ENCODE measurements around the gene ASAP2. TPM values are rescaled to one million over a fixed set of nuclear protein-coding genes. Genes with fewer than 3 reads are reported as not detected.
"Not testable (repeated sequence)": the region's sequence is repeated elsewhere in the genome, so short reads cannot be mapped to it uniquely, and the experiment has no call there.

Gene ASAP2
- total RNA-seq, 1 experiment from 2014 or later = 18.4 TPM

DNA sequence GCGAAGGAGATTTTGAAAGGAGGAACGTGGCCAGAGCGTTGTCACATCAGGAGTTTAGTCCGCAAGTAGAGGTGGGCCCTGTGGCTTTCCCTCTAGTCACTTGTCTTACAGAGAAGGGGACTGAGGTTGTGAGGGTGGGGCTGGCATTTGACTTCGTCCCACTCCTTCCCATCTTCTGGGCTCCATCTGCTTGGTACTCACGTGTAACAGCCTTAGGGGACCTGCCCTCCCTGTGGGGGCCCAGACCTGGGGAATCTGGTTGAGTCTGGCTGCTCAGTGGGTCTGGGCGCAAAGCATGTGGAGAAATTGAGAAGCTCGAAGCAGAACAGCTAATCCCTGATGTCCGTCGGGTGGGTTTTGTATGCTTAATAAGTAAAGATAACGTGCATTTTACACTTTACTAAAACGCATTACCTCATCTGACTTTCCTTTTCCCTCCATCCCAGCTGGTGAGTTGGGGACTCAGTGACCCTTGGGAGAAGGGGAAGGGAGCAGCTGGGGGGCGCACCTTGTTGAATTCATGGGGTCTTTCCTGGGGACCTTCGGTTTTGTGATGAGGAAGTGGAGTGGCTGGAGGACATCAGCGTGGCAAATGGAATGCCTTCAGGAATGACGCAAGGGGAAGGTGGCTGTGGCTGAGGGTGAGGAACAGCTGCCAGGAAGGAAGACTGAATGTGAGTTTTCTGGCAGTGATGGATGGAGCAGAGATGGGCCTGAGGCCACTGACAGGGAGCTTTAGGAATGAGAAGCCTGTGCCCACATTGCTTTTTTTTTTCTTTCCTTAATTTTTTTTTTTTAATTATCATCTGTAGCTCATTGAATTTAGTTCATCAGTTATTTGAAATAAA lies 44.8 kb downstream of the ASAP2 start:
- Histone ChIP-seq H3K9me3 (no peaks in the 10 kb centered on the region), H3K36me3 (peaks cover 16% of the 10 kb centered on the region), H3K27me3 (no peaks in the 10 kb centered on the region), H3K4me3 (no peak overlapping the region)
- DNase-seq = peak; percentile 91

GRCh38 chr2:9252002-9252357 lies 45.4 kb downstream of the ASAP2 start:
- H3K27me3 ChIP-seq = no peaks in the 10 kb centered on the region
- H3K9me3 ChIP-seq = no peaks in the 10 kb centered on the region
- H3K4me3 ChIP-seq = no peak overlapping the region
- peak; percentile 84 for DNase-seq
- peaks cover 13% of the 10 kb centered on the region for H3K36me3 ChIP-seq

DNA sequence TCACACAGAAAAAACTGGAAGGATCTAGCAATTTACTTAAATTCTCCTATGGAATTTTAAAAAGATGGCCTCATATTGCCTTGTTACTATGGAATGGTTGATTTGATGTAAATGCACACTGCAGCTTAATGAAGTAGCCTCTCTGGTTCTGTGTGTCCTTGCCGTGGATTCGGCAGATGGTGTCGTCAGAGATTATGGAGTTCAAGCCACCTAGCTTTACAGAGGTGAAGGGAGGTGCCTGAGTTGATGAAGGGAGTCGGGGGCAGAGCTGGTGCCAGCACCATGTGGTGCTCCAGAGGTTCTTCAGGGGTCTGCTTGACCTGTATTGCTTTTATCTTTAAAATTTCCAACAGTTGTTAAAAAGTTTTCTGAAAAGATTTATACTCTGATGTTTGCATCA lies 48.8 kb downstream of the ASAP2 start:
- no peaks in the 10 kb centered on the region for H3K9me3 ChIP-seq
- no peaks in the 10 kb centered on the region for H3K27me3 ChIP-seq
- no peak overlapping the region for H3K4me3 ChIP-seq
- peaks cover 10% of the 10 kb centered on the region for H3K36me3 ChIP-seq
- DNase-seq = no peak

GRCh38 chr2:9256147-9256546 lies 49.5 kb downstream of the ASAP2 start:
- H3K27me3 ChIP-seq = no peaks in the 10 kb centered on the region
- no peak for DNase-seq
- H3K36me3 ChIP-seq = peaks cover 6% of the 10 kb centered on the region
- H3K4me3 ChIP-seq = no peak overlapping the region
- no peaks in the 10 kb centered on the region for H3K9me3 ChIP-seq

DNA sequence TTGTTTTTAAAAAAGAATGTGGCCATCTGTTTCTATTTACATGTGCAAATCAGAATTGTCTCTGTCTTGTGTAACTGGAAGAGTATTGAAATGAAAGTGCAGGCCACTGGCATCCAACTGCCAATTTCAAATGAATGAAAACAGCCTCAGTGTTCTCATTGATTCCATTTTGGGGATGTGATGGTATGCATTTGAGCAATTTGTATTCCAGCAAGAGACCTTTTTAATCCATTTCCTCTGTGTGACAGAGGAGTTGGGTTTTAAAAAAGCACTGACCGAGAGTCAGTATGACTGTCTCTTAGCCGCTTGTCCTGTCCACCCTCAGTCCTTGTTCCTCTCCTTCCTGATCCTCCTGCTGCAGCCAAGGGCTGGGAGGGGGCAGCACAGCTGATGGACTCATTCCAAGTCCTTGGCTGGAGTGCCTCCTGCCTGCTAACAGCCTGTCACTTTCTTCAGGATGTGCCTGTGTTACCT lies 50.0 kb downstream of the ASAP2 start:
- H3K36me3 ChIP-seq = peaks cover 4% of the 10 kb centered on the region
- H3K9me3 ChIP-seq = no peaks in the 10 kb centered on the region
- DNase-seq = no peak
- no peak overlapping the region for H3K4me3 ChIP-seq
- H3K27me3 ChIP-seq = no peaks in the 10 kb centered on the region

DNA sequence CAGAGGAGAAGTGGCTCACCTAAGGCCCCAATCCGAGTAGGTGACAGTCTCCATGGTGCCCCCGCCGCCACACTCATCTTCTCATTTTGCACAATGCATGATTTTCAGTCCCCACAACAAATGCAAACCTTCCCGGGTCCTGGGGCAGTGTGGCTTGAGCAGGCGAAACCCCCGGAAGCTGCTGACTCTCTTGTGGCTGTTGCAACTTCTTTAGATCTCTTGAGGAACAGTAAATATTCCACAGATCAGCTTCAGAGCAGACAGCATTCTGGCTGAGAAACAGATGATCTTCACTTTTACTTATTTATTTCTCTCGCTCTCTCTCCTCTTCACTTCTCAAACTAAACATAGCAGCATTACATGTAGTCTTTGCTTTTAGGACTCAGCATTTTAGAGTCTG lies 51.9 kb downstream of the ASAP2 start:
- Histone ChIP-seq H3K27me3 (no peaks in the 10 kb centered on the region), H3K36me3 (peaks cover 4% of the 10 kb centered on the region), H3K9me3 (no peaks in the 10 kb centered on the region), H3K4me3 (no peak overlapping the region)
- DNase-seq = no peak

GRCh38 chr2:9258953-9259399 lies 52.4 kb downstream of the ASAP2 start:
- Histone ChIP-seq H3K27me3 (no peaks in the 10 kb centered on the region), H3K36me3 (peaks cover 4% of the 10 kb centered on the region), H3K4me3 (no peak overlapping the region), H3K9me3 (no peaks in the 10 kb centered on the region)
- DNase-seq = no peak

GRCh38 chr2:9260464-9260918 lies 53.9 kb downstream of the ASAP2 start:
- no peaks in the 10 kb centered on the region; the same call in none of the 2 replicates for H3K36me3 ChIP-seq
- no peaks in the 10 kb centered on the region for H3K27me3 ChIP-seq
- no peak overlapping the region for H3K4me3 ChIP-seq
- H3K9me3 ChIP-seq = no peaks in the 10 kb centered on the region
- DNase-seq = no peak

DNA sequence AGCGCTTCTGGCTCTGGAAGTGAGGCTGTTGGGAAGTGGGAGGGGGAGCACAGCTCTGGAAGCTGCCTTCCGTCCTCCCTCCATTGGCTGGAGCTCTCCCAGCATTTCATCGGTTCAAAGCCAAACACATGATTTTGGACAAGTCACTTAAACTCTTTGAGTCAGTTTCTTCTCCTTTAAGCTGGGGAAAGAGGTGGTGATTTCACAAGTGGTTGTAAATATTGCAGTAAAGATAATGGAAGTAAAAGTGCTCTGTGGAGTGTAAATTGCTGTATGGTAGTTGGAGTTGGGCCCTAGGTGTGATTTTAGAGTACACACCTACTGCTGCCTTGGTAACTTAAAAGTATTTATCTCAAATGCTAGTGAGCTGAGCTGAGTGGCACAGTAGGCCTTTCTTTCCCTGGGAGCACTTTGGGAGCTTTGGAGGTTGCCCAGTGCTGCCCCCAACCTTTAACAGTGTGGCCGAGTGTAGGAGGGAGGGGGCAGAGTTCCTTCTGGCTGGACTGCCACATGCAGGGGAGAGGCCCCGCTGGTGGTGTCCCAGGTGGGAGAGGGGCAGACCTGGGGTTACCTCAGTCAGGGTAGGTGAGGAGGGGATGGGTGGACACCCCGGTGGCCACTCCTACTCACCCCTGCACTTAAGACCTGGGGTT lies 54.7 kb downstream of the ASAP2 start:
- Histone ChIP-seq H3K27me3 (no peaks in the 10 kb centered on the region), H3K4me3 (no peak overlapping the region)

DNA sequence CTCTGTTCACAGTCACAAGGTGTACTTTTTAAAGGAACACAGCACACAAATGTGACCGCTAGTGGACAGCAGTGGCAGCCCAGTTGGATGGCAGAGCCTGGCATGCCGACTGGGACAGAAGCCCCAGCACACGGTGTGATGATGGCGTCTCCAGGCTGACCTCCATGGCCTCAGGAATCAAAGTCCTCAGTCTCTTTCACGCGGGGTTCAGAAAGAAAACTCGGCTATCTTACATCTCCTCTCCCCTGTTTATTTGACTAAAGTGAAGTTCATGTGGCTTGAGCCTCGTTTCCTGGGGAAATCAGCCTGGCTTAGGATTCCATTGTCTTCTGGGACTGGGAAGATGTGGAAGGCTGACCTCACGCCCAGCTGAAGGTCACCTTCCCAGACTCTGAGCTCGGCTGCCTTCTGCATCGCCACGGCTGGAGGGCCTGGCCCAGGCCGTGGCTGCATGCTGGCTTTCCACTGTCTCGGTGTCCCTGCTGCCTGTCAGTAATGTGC lies 56.1 kb downstream of the ASAP2 start:
- H3K36me3 ChIP-seq = peaks cover 3% of the 10 kb centered on the region
- H3K4me3 ChIP-seq = no peak overlapping the region
- H3K27me3 ChIP-seq = no peaks in the 10 kb centered on the region
- DNase-seq = no peak
- no peaks in the 10 kb centered on the region for H3K9me3 ChIP-seq

More for the DNA sequence above, 54.7 kb downstream of the ASAP2 start:
- H3K9me3 ChIP-seq = no peaks in the 10 kb centered on the region
- DNase-seq = no peak
- peaks cover 3% of the 10 kb centered on the region for H3K36me3 ChIP-seq

DNA sequence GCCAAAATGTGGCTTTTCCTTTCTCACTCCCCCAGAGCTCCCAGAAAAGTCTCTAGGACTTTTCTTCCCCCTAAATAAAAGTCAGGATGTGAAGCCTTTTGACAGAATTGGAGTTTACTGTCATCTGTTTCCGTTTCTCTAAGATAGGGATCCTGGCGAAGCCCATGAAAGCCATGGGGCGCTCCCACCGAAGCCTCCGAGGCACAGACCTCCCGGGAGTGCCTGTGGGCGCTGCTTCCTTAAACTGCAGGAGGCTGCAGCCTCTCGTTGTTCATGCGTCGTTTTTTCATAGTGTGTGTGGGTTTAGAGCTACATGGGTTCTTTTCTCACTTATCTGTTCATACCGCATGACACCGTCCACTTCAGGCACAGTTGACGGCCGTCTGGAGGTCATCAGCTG lies 56.8 kb downstream of the ASAP2 start:
- DNase-seq = no peak

DNA sequence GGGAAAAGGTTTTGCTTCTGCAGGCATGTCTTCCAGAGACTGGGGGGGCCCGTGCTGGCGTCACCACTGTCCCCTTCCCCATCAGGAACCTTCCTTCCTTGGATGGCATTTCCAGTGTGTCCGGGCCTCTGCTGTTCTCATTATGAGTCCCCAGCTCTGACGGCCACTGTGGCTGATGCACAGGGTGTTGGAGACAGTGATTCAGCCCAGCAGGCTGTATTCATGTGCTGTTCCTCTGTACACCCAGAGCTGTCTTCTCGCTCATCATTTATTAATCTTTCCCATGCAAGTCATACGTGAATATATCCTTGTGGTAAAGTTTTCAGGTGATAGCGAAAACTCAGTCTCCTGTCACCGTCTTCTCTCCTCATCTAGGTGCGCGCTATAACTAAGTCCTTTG lies 57.7 kb downstream of the ASAP2 start:
- H3K27me3 ChIP-seq = no peaks in the 10 kb centered on the region
- H3K4me3 ChIP-seq = no peak overlapping the region
- H3K9me3 ChIP-seq = no peaks in the 10 kb centered on the region
- peaks cover 3% of the 10 kb centered on the region for H3K36me3 ChIP-seq
- no peak for DNase-seq

More for the DNA sequence above, 56.8 kb downstream of the ASAP2 start:
- Histone ChIP-seq H3K27me3 (no peaks in the 10 kb centered on the region), H3K36me3 (peaks cover 3% of the 10 kb centered on the region), H3K4me3 (no peak overlapping the region), H3K9me3 (no peaks in the 10 kb centered on the region)

DNA sequence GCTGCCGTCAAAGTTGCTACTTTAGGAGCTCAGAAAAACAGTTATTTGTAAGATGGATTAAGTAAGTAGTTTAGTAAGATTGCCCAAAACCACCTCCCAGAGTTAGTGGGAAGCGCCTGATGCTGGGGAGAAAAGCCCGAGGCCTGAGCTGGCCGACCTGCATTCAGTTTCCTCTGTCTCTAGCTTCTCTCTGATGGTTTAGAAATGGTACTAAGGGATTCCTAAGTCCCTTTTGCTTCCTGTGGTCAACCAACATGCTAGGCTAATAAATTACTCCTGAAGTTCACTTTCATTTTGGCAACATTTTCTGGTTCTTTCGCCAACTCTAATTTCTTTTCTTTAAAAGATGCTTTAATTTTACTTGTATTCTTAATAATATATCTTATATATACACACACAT lies 60.1 kb downstream of the ASAP2 start:
- H3K4me3 ChIP-seq = no peak overlapping the region
- H3K36me3 ChIP-seq = peaks cover 6% of the 10 kb centered on the region
- DNase-seq = no peak
- H3K27me3 ChIP-seq = no peaks in the 10 kb centered on the region
- no peaks in the 10 kb centered on the region for H3K9me3 ChIP-seq

GRCh38 chr2:9267286-9267685 lies 60.7 kb downstream of the ASAP2 start:
- not testable (repeated sequence) for H3K4me3 ChIP-seq, DNase-seq, H3K27me3 ChIP-seq, H3K9me3 ChIP-seq, H3K36me3 ChIP-seq

GRCh38 chr2:9268301-9269080 lies 61.9 kb downstream of the ASAP2 start:
- Histone ChIP-seq H3K4me3 (no peak overlapping the region), H3K27me3 (no peaks in the 10 kb centered on the region), H3K36me3 (peaks cover 12% of the 10 kb centered on the region), H3K9me3 (no peaks in the 10 kb centered on the region)
- DNase-seq = no peak

GRCh38 chr2:9269295-9269694 lies 62.7 kb downstream of the ASAP2 start:
- H3K27me3 ChIP-seq = no peaks in the 10 kb centered on the region

More at GRCh38 chr2:9269295-9269694, 62.7 kb downstream of the ASAP2 start:
- no peak for DNase-seq
- no peaks in the 10 kb centered on the region for H3K9me3 ChIP-seq
- H3K4me3 ChIP-seq = no peak overlapping the region
- peaks cover 12% of the 10 kb centered on the region for H3K36me3 ChIP-seq
